Neural crest cell (in vitro differentiated cells): ENCODE results near the gene MANEAL. TPM values are rescaled to one million over a fixed set of nuclear protein-coding genes. Genes with fewer than 3 reads are reported as not detected.

Experiments used
- DNase-seq: peaks from one replicate; pipeline ENCODE4 v3.0.0; 2021; ENCODE audit warnings: low read depth, mixed read lengths, low spot score
- H3K27ac Mint-ChIP-seq: one replicate; pipeline ENCODE4 v1.8.0; 2021; ENCODE audit warnings: mild to moderate bottlenecking, mixed read lengths; ENCODE audit not compliant: unreplicated experiment
- H3K27me3 Mint-ChIP-seq: 2 replicates; pipeline ENCODE4 v1.8.0; 2021; ENCODE audit warnings: low read depth, mild to moderate bottlenecking, mixed read lengths
- H3K36me3 Mint-ChIP-seq: 2 replicates; pipeline ENCODE4 v1.8.0; 2021; ENCODE audit warnings: low read depth, mild to moderate bottlenecking, mixed read lengths
- H3K4me1 Mint-ChIP-seq: 2 replicates; pipeline ENCODE4 v1.8.0; 2021; ENCODE audit warnings: mixed read lengths
- H3K4me3 Mint-ChIP-seq: one replicate; pipeline ENCODE4 v1.8.0; 2021; ENCODE audit warnings: mild to moderate bottlenecking, mixed read lengths
- H3K9me3 Mint-ChIP-seq: 2 replicates; pipeline ENCODE4 v1.8.0; 2021; ENCODE audit warnings: mixed read lengths
- total RNA-seq: library from RNA; stranded (reverse); gene quantifications from 2 replicates; pipeline ENCODE4 v1.2.1, GENCODE V29; 2021
- TF ChIP-seq, protein P1 (sequence below): fragments of 200-600 bp; sonication (generic); conservative IDR thresholded peaks from 2 replicates; pipeline ENCODE4 v1.5.0; 2021; ENCODE audit warnings: antibody characterized with exemption, mild to moderate bottlenecking

The MANEAL gene
- total RNA-seq, 1 donor from 2014 or later = 17.6 TPM

DNA sequence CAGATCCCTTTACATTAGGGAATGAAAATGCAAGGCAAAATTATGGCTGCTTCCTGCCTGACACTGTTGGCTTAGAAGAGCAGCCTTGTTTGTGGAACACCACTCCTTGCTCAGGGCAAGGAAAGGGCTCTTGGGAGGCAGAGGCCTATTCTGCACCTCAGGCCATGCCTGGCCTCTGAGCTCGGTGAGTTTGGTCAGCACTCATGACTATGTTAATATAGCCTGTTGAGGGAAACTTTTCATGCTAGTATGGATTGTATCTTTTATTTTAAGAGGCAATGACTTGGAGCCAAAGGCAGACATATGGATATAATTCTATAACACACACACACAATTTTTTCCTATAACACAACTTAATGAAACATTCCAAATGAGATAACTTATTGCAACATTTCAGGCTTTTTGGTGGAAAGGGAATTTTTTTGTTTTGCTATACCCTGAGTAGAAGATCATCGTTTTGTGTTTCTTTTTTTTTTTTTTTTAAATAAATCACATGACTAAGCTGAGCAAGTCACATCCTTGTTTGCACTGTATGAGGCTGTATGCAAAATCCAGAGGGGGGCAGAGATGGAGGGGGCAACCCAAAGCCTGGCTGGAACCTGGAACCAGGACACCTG lies 20.0 kb downstream of the MANEAL start:
- H3K36me3 Mint-ChIP-seq = peaks cover 3% of the 10 kb centered on the region
- peaks cover 13% of the 10 kb centered on the region for H3K4me1 Mint-ChIP-seq
- no peaks in the 10 kb centered on the region for H3K27me3 Mint-ChIP-seq
- TF ChIP-seq, protein P1, sequence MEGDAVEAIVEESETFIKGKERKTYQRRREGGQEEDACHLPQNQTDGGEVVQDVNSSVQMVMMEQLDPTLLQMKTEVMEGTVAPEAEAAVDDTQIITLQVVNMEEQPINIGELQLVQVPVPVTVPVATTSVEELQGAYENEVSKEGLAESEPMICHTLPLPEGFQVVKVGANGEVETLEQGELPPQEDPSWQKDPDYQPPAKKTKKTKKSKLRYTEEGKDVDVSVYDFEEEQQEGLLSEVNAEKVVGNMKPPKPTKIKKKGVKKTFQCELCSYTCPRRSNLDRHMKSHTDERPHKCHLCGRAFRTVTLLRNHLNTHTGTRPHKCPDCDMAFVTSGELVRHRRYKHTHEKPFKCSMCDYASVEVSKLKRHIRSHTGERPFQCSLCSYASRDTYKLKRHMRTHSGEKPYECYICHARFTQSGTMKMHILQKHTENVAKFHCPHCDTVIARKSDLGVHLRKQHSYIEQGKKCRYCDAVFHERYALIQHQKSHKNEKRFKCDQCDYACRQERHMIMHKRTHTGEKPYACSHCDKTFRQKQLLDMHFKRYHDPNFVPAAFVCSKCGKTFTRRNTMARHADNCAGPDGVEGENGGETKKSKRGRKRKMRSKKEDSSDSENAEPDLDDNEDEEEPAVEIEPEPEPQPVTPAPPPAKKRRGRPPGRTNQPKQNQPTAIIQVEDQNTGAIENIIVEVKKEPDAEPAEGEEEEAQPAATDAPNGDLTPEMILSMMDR = no peak
- H3K4me3 Mint-ChIP-seq = no peak overlapping the region
- H3K27ac Mint-ChIP-seq = no peak overlapping the region
- no peaks in the 10 kb centered on the region for H3K9me3 Mint-ChIP-seq
- DNase-seq = no peak

DNA sequence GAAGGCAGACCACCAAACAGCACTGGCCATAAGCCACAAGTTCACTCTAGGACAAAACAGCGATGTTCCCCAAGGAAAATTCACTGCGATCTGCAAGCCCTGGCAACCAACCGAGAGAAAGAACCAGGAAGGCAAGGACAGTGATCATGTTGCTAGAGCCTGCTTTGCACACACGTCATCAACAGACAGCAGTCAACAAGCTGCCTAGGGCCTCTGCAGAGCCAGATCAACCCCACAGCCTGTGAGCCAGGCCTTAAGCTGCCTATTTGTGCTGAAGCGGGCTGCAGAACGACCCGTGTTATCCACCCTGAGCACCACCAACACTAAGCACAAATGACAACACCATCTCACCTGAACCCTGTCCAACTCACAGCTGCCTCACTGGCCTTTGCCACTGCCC lies 20.6 kb downstream of the MANEAL start:
- Mint-ChIP-seq H3K27ac (peak overlapping the region; percentile 63), H3K36me3 (peaks cover 3% of the 10 kb centered on the region), H3K9me3 (no peaks in the 10 kb centered on the region), H3K4me1 (peaks cover 8% of the 10 kb centered on the region), H3K27me3 (no peaks in the 10 kb centered on the region), H3K4me3 (no peak overlapping the region)
- TF ChIP-seq, protein P1 = no peak
- DNase-seq = no peak

DNA sequence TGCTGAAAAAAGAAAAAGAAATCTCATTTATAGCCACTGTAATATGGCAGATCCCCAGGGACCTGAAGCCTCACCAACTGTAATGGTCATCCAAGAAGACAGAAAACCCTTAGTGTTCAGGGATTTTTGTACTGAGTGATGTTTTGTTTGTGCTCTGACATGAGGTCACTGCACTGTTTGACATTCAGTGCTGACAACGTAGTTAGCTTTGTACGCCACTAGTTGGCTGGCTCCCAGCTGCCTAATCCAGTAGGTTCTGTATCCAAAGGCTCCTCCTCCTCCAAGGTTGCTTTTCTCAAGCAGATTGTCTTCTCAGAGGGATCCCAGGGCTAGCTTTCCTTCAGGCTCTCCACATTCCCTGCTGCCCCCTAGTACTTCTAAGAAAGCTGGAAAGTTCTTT lies 23.8 kb downstream of the MANEAL start:
- Mint-ChIP-seq H3K9me3 (no peaks in the 10 kb centered on the region), H3K4me1 (no peaks in the 10 kb centered on the region), H3K27me3 (no peaks in the 10 kb centered on the region), H3K4me3 (peak overlapping the region; percentile 38), H3K36me3 (peaks cover 7% of the 10 kb centered on the region), H3K27ac (no peak overlapping the region)
- no peak for DNase-seq
- TF ChIP-seq, protein P1 = no peak

DNA sequence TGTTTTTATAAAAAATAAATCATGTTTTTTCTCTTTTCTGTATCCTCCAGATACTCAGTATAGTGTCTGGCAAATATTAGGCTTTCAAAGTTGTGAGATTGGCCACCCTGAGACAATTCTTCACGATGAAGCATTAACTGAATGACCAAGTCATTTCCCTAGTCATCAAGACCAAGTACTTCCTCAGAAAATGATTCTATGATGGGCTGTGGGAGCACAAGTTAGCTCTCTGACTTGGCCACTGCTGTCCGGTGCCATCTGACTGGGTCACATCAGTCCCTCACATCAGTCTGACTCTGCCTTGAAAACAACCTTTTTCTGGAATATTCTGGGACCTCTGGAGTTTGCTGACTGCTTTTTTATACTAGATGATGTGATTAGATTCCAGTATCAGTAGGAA lies 27.8 kb downstream of the MANEAL start:
- Mint-ChIP-seq H3K4me3 (no peak overlapping the region), H3K27me3 (no peaks in the 10 kb centered on the region), H3K36me3 (peaks cover 7% of the 10 kb centered on the region)

DNA sequence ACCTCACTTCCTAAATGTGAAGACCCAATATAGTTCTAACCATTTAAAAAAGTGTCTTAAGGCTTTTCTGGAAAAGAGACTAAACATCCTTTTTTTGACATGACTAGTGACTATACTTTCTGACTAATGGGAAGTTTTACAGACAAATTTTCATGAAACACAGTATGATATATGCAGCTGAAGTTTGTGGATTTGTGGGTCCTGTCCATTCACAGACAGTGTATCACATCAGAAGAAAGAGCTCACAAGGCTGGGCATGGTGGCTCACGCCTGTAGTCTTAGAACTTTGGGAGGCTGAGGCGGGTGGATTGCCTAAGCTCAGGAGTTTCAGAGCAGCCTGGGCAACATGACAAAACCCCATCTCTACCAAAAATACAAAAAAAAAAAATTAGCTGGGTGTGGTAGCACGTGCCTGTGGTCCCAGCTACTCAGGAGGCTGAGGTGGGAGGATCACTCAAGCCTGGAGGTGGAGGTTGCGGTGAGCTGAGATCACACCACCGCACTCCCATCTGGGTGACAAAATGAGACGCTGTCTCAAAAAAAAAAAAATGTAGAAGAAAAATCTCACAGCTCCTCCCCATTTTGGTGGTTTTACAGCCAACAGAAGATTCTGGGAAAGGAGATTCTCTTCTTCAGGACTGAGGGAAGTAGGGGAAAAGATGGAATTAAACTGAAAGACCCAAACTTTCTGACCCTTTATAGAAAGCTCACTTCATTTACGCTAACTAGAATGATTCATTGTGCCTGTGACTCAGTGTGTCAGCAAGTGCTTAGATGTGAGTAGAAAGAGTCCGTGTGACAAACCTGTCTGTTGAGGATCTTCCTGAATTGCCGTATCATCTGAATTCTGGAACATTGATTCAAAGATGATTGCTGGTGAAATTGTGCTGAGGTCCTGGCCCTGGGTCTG lies 29.5 kb downstream of the MANEAL start:
- peak overlapping the region; percentile 12 for H3K27ac Mint-ChIP-seq

More for the DNA sequence above, 27.8 kb downstream of the MANEAL start:
- Mint-ChIP-seq H3K9me3 (no peaks in the 10 kb centered on the region), H3K4me1 (no peaks in the 10 kb centered on the region), H3K27ac (no peak overlapping the region)
- no peak for DNase-seq
- TF ChIP-seq, protein P1 = no peak

More for the DNA sequence above, 29.5 kb downstream of the MANEAL start:
- Mint-ChIP-seq H3K4me3 (no peak overlapping the region), H3K4me1 (no peaks in the 10 kb centered on the region), H3K9me3 (no peaks in the 10 kb centered on the region), H3K36me3 (peaks cover 7% of the 10 kb centered on the region), H3K27me3 (no peaks in the 10 kb centered on the region)
- TF ChIP-seq, protein P1 = no peak
- no peak for DNase-seq
